T-helper 1 cell (primary cell): ENCODE data around the gene GPC6.

Source experiments
- DNase-seq, 5 donors: peaks; one replicate each; pipeline ENCODE4 v3.0.0-alpha.2; 2012 to 2020

Gene GPC6

DNA sequence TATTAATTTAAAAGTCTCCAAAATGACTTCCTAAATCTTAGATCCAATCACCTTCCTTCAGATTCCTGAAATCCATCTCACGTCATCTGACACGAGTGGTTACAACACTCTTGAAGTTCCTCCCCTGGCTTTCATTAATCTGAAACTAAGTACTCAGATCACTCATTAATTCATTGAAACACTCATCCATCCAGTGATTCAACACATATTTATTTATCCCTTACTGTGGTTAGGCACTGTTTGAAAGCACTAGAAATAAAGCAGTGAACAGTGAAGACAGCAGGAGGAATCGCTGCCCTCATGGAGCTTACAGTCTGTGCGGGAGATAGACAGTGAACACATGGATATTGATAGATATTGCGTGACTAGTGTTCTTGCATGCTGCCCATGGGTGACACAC is 780.5 kb downstream of the GPC6 start:
- DNase-seq = no peak

DNA sequence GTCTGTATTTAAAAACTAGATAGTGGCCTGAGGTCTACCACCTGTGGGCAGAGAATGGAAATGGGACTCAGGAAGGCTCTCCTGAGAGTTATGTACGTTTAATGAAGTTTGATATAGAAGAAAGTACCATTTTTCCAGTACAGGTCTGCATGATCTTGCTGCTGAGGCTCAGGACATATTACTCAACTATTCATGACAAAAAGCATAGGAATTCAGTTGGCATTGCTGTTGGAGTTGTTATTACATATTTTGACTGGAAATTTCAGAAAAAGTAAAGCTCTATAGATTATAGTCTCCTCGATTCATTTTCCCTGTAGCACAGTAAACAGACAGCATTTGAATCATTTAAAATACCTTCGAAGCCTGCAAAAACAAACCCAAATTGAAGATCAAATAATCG is 783.1 kb downstream of the GPC6 start:
- no peak for DNase-seq

DNA sequence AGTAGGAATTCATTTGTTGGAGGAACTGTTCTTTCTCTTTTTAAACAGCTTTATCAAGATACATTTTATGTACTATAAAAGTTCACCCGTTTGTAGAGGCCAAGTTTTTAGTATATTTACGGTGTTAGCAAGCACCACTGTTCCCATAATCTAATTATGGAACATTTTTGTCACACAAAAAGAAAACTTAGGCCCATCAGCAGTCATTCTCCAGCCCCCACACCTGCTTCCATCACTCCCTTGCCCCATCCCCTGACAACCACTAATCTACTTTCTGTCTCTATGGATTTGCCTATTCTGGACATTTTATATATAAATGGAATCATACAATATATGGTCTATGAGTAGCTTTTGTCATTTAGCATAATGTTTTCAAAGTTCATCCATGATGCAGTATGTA is 787.9 kb downstream of the GPC6 start:
- no peak for DNase-seq

DNA sequence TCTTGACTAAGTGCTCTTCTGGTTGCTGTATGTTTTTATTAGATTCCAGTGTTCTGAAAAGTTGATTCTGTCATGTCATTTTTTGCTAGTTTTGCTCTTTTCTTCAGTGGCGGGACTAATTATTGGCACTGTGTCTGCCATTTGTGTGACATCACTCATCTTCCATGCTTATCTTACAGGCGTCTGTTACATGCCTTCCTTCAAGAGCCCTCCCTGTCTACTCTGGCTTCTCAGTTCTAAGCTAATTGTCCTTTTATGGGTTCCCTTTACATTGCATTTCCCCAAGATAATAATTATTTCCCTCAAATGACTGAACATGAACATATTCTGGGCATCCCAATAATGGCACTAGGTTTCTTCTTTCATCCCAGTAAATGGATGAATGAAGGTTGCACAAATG is 793.8 kb downstream of the GPC6 start:
- no peak for DNase-seq

DNA sequence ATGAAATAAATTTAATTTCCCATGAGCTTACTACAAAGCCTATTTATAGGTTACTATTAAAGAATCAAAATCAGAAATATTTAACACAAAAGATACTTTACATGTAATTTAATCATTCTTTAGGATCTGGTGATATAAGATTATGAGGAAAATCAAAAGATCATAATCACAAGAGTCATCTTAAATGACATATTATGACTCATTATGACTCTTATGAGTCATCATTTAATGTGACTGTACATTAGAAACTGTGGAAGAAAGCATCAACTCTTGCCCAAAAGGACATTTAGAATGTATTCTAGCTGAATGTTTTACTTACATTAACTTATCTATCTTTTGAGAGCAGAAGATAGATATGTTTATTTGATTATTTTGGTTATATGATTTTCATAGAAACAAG is 794.2 kb downstream of the GPC6 start:
- no peak for DNase-seq

DNA sequence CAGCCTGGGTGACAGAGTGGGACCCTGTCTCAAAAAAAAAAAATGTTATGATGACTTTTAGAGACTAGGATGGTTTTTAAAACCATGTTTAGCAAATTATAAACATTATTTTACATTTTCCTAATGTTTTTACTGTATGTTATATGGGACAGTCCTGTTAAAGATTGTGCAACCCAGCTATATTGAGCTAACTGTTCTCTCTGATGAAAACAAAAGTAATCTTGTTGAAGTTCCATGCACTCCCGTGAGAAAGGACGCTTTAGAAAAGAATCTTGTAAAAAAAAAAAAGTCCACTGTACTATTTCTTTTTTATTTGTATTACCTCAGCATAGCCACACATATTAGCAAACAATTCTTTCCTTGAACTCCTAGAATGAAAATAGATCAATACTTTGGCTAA is 801.6 kb downstream of the GPC6 start:
- no peak for DNase-seq

DNA sequence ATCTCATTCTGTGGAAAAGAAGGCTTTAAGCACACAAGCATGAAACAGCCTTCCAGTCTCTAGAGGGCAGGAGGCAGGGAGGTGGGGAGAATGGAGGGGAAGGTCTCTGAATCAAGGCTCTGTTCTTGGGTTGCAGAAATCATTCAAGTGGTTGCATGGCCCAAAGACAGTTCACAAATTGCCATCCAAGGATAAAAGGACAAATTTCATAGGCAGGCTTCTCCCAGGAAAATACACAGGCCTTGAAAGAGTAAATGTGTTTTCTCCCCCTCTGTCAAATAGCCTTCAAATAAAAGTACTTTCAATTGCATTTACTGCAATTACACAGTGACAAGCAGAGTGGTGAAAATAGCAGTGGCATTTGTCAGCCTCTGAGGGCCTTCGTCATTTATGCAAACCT is 802.0 kb downstream of the GPC6 start:
- DNase-seq = no peak

DNA sequence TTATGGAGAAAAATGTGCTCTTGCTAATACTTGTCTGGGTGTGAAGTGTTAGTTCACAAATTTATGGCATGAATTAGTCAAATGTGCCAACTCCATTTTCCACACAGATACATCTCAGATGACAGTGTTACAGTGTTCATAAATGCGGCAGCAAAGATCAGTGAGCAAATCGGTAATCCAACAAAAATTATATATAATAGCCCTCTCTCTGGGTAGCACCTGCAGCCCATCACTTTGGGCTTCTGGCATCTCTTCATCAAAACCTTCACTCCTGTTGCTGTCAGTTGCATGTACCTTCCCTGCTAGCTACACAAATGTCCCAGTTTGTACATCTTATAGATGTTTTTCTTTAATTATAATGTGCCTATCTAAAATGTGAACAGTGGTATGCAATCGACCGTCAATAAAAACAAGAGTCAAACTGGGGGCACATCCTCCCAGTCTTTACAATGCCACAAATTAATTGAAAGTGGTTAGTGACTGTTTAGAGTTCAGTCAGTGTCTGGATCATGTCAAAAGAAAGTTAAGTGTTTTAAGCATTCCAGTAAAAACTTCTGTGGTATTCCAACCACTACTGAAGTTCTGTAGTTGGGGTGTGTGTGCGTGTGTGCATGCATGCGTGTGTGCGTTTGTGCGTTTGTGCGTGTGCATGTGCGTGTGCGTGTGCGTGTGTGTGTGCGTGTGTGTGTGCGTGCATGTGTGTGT is 804.0 kb downstream of the GPC6 start:
- no peak for DNase-seq

DNA sequence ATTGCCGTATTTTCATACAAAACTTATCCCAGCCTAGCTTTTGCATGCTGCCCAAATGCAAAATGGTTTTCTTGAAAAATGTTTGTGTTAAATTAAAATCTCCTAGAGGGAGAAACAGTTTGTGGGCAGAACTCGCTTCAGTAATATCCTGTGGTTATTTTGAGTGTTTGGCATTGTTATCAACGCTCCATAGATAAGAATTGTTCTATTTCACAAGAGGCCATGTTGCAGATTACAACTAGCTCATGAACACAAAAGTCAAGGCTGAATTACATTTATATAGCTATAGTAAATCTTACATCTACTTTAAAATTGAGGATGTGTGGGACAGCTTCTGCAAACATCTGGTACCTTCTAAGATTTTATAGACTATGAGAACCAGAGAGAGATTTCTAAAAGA is 805.0 kb downstream of the GPC6 start:
- no peak for DNase-seq

DNA sequence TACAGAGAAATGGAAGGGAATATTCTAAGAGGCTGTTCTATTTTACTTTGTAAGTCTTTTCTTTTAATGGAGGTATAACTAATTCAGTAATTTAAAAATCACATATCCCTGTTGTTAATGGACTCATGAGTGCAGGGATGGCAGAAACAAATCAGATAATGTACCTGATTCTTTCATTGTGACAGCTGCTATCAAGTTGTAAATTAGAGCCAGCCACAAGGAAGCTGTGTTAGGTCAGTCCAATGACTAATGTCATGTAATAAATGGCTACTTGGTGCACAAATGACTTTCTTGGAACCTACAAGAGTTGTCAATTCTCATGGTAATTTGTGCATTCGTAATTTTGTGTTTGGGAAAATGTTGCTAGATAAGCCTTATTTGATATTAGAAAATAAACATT is 806.5 kb downstream of the GPC6 start:
- no peak for DNase-seq

DNA sequence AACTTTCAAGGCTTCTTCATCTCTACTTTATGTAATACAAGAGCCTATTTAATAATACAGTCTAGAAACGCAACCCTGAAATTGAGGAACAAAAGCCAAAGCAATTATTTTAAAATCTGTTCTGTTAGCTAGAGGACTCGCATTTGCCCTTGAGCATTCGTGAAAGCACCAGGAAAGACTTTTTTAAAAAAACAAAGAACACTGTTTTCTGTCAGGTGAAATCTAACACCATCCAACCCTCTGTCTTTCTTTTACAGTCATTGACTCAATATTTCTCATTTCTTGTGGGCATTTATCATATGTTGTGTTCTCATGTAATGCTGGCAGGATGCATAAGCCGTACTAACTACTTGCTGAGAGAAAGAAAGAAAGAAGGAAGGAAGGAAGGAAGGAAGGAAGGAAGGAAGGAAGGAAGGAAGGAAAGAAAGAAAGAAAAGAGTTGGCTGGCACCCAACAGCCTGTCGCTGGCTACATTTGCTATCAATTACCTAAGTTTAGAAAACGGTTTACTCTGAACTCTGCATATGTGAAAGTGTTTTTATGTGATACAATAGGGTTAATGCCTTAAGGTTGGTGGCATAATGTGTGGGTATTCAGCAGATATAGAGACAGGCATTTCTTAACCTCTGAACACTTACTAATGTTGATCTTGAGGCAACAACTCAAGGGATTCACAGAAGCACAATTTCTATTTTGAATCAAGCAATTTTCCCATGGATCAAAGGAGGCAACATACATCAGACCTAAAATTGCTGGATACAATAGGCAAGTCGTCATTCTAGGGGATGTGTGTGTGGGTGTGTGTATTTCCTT is 807.4 kb downstream of the GPC6 start:
- DNase-seq = no peak

DNA sequence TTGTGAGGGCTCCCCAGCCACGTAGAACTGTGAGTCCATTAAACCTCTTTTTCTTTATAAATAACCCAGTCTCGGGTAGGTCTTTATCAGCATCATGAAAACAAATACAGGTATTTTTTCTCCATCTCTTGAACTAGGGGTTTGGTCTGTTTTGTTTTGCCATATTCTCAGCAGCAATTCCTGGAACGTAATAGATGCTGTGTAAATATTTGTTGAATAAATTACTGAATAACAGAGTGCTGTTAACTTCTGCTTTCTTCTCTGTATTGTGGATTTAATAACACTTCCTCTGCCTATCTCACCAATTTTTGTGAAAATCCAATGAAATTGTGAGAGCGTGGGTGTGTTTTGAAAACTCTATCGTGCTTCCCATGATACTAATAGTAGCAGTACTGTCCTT is 823.4 kb downstream of the GPC6 start:
- DNase-seq = no peak

DNA sequence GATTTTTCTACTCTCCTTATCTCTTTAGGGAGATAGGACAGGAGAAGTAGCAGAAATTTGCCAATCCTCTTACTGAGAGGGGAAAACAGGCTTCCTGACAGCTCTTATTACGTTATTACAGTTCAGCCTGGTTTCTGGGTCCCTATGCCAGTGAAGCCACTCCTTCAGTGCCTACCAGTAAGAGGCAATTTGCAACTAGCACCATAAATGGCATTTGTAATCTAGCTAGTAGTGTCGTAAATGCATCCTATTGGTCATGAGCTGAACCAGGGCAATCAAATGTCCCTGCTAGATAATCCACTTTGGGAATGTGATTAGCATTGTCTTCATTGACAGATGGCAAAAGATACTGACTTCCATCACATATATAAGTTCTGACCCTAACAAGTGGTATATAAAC is 824.1 kb downstream of the GPC6 start:
- no peak for DNase-seq

DNA sequence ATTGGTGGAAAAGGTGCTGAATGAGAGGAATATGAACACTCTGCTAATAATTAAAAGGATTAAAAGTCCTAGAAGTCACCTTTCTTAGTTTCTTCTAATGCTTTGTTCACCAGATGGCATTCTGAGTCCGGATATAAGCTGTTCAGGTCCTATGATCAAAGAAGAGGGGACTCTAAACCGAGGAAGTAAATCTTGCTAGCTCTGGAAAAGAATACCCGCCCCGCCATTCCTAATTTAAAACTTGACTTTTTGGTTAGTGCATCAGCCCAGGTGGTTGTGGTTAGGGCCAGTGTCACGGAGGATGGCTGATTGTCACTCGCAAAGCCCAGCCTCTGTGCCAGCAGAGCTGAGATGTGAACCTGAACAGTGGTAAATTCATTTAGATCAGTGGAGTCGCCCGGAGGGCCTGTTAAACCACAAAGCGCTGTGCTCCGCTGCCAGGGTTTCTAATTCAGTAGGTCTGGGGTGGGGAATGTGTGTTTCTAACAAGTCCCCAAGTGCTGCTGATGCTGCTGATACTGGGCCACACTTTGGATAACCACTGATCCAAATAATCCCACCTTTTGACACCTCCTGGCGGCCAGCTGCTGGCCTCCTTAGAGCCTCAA is 827.5 kb downstream of the GPC6 start:
- no peak for DNase-seq

DNA sequence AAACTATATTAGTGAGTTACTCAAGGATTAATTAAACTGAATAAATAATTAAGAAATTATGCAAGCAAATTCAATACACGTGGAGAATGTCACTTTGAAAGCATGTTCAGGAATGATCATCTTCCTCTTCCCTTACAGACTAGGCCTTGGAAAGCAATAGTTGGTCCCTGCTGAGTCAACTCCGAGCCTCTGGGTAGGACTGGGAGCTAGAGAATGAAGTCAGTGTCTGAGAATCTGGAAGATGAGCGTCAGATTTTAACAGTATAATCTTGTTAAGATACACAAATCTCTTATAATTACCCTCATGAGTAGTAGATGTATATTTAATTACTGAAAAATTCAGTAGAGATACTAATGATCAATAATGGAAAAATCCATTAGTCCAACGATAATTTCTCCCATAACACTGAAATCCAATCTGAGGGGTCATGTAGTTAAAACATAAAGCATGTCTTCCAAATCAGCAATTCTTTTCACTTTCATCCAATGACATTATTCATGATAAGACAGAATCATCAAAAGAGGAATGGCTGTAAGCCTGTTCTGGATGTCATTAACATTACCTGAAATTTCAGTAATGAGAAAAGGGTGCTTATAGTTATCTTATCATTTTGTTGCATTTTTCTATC is 829.9 kb downstream of the GPC6 start:
- DNase-seq = no peak

DNA sequence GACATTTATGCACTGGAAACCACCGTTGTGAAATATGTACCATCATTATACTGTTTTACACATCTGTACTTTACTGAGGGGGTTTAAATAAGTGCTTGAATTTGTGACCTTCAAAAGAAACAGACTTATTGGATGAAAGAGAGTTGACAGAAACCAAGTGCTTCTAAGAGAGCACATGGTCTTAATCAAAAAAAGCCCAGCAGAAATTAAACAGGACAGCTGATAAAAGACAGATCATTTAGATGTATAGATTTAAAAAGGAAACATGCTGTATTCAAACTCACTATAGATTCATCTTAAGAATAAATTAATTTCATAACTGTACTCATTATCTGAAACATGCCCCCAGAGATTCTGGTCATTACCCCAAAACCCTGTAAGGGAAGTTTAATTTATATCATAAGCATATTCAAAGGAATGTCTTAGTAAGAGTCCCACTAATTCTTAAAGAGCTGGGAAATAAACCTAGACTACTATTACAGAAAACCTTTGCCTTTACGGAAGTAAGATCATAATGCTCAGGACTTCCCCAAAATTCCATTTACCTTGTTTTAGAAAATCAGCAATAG is 831.1 kb downstream of the GPC6 start:
- no peak for DNase-seq

DNA sequence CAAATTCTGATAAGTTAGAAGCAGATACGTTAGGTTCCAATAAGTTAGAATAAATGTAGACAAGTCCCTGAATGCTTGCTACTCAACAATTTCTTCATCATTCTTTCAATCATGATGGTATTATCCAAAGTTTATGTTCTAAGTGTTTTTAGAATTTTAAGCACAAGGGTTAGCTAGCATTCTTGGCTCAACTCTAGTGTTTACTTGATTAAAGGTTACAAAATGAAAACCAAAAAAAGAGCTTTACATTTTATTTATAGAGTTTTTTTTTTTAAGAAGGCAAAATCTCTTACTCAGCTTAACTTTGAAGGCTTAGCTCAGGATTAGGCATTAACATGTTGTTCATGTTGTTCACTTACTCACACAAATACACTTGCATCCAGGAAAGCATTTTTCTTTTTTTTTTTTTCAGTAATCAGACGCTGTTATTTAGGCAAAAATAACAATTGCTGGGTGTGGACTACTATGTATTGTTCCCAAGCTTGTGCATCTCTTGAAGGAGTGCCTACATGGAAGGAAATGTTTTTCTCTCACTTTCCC is 832.3 kb downstream of the GPC6 start:
- DNase-seq = no peak

DNA sequence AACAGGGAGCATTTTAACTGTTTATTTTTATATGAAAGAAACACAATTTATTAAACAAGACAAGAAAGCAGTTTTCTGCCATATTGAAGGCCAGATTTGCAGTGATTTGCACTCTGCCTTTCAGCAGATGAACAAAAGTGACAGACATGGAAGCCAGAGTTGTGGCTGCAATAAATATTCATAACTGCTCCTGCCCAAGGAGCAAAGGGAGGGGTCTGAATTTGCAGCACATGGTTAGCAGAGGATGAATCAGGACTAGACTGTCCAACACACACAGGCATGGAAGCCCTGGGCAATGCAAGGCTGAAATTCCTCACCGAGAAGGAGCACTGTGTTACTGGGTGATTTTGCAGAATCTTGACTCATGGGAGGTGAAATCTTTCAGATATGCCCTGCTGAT is 834.7 kb downstream of the GPC6 start:
- no peak for DNase-seq

DNA sequence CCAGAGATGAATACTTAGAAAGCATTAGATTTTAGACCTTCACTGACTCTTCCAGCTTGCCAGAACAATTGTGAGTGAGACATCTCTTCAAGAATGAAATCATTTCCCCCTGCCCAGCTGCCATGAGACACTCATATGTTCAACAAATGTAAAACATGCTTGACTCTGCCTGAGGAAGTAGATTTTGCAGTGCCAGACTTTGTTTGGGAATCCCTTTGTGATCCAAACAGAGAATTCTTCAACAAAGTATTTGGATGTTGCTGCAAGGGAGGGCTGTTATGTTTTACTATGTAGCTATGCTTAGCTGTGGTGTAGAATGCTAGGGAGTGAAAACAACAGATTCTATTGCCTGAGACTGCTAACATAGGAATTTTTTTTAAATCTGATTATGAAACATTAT is 836.5 kb downstream of the GPC6 start:
- DNase-seq = no peak

DNA sequence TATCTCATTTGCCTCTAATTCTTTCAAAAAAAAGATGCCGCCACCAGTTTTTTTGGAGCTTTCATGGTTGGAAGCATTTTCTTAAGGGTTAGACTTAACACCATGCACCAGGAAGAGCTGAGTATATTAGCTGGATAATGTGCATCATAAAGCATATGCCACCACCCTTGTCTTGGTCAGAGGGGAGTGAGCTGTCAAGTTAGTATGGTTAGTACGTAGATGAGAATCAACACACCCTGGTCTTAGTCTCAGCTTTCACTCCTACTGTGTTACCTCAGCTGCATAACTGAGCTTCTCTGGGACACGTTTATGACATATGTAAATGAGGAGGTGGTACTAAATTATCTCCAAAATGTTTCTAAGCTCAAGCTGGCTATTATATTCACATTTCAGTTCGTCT is 837.2 kb downstream of the GPC6 start:
- DNase-seq = no peak

DNA sequence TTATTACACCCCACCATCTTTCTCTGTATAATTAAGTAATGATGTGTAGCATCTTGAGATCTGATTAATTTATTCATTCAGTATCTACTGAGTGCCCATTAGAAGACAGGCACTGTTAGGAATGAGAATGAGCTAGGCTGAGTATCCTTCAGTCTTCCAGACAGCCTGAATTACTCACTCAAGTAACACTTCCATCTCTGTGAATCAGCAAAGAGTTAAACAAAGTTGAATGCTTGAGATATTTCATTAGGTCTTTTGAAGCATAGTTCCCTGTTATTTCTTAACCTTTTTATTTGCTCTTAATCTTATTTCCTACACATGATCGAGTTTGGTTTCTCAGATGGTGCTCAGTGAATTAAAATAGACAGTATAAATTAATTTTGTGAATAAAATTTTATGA is 839.1 kb downstream of the GPC6 start:
- no peak for DNase-seq

DNA sequence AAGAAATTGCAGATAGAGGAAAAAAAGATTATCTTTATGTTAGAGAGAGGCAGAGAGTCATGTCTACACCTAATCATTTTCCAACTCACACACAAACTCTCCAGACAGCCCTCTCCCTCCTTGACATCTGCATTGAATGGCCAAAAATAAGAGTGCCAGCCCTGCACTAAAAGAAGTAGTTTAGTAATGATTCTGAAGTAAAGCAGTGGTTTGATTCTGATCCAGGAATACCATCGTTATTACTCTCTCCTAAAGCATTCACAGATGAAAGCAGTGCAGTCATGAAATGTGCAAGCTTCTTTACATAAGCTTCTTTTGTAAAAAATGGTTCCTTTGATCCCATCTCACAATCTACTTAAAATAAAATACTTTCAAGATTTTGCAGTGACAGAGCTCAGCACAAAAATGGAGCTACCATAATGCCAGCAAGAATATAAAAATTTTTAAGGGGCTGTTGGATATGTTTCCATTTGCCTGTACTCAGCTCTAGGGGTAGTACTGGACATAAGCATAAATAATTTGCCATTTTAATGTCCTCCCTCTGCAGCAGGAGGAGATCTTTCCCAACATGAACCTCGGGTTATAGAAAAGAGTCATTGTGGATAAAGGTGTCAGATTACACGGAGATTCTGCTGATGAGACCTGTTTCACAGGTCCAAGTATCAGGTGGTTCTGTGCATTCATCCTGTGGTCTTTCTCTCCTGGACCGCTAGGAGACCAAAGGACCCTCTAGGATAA is 846.6 kb downstream of the GPC6 start:
- no peak for DNase-seq
